Mesothelial cell of epicardium (in vitro differentiated cells): Measurements from ENCODE around the gene HOXB3. TPM values are rescaled to one million over a fixed set of nuclear protein-coding genes. Genes with fewer than 3 reads are reported as not detected.
A peak's percentile ranks its signal among the peaks of the same experiment; 100 is the strongest.

Experiments
- DNase-seq, 2 experiments: peaks; one replicate each; pipeline ENCODE4 v3.0.0; 2021; ENCODE audit warnings: low spot score in 2 of 2; ENCODE audit not compliant: unreplicated experiment in 2 of 2
- H3K27ac Mint-ChIP-seq: 2 replicates; pipeline ENCODE4 v1.8.0; 2021; ENCODE audit warnings: mixed read lengths
- H3K27me3 Mint-ChIP-seq: 2 replicates; pipeline ENCODE4 v1.8.0; 2021; ENCODE audit warnings: low read depth, mixed read lengths
- H3K36me3 Mint-ChIP-seq: 2 replicates; pipeline ENCODE4 v1.8.0; 2021; ENCODE audit warnings: mixed read lengths
- H3K4me1 Mint-ChIP-seq: 2 replicates; pipeline ENCODE4 v1.8.0; 2021; ENCODE audit warnings: mixed read lengths
- H3K4me3 Mint-ChIP-seq: 2 replicates; pipeline ENCODE4 v1.8.0; 2021; ENCODE audit warnings: mild to moderate bottlenecking, moderate library complexity, mixed read lengths
- H3K9me3 Mint-ChIP-seq: 2 replicates; pipeline ENCODE4 v1.8.0; 2021; ENCODE audit warnings: mixed read lengths
- total RNA-seq: library from RNA; stranded (reverse); gene quantifications from 3 replicates; pipeline ENCODE4 v1.2.1, GENCODE V29; 2021
- TF ChIP-seq, protein P1 (sequence below): fragments of 200-600 bp; sonication (generic); IDR thresholded peaks from one replicate; pipeline ENCODE4 v1.5.0; 2021; ENCODE audit warnings: antibody characterized with exemption; ENCODE audit not compliant: unreplicated experiment

Gene HOXB3
- total RNA-seq, 1 donor from 2014 or later: 303 TPM

DNA sequence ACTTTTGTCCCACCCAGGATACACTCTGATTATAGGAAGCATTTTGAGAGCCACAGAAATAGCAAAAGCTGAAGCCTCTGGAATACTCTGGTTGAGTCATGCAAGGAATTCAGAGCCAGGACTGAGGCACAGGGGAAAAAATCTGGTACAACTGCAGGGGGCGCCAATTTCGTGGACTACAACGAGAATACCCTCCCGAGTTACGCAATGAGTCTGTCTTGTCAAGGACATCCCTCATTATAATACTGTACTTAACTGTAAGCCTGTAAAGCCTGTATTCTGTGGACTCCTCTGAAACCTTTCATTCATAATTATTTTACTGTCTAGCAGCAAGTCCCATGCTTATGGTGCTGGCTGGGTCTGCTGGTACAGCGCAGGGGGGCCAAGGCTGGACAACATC lies 67.0 kb downstream of the HOXB3 start:
- H3K36me3 Mint-ChIP-seq: no peaks in the 10 kb centered on the region
- H3K27me3 Mint-ChIP-seq: no peaks in the 10 kb centered on the region
- no peaks in the 10 kb centered on the region for H3K9me3 Mint-ChIP-seq
- peaks cover 74% of the 10 kb centered on the region for H3K4me1 Mint-ChIP-seq
- TF ChIP-seq, protein P1, sequence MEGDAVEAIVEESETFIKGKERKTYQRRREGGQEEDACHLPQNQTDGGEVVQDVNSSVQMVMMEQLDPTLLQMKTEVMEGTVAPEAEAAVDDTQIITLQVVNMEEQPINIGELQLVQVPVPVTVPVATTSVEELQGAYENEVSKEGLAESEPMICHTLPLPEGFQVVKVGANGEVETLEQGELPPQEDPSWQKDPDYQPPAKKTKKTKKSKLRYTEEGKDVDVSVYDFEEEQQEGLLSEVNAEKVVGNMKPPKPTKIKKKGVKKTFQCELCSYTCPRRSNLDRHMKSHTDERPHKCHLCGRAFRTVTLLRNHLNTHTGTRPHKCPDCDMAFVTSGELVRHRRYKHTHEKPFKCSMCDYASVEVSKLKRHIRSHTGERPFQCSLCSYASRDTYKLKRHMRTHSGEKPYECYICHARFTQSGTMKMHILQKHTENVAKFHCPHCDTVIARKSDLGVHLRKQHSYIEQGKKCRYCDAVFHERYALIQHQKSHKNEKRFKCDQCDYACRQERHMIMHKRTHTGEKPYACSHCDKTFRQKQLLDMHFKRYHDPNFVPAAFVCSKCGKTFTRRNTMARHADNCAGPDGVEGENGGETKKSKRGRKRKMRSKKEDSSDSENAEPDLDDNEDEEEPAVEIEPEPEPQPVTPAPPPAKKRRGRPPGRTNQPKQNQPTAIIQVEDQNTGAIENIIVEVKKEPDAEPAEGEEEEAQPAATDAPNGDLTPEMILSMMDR: no peak
- peak overlapping the region; percentile 99 for H3K27ac Mint-ChIP-seq
- H3K4me3 Mint-ChIP-seq: no peak overlapping the region
- DNase-seq: no peak

DNA sequence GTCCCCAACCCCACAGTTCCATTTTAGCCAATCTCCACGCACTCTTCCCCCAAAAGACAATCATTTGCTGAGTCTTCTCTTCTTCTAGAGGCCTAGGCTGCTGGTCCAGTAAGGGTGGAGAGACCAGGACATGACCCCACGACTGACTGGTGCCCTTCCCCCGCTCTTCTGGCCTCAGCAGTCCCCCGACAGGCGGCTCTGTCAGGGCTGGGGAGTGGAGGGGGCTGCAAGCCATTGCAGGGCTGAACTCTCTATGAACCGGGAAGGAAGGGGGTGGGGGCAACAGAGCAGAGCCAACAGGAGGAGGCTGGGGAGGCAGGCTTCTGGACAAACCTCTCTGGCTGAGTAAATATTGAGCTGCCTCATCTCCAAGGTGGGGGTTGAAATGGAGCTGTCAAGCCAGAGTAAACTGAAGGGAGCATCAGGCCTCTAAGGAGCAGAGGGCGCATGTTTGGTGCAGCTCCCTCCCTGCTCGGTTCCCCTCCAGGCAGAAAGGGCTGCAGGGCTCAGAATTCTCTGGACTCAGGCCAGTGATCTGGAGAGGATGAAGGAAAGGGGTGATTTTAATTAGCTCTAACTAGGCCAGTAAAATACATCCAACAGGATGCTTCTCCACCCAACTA lies 67.9 kb downstream of the HOXB3 start:
- Mint-ChIP-seq H3K27ac (peak overlapping the region; percentile 99), H3K4me3 (no peak overlapping the region), H3K27me3 (no peaks in the 10 kb centered on the region), H3K9me3 (no peaks in the 10 kb centered on the region), H3K4me1 (peaks cover 73% of the 10 kb centered on the region), H3K36me3 (no peaks in the 10 kb centered on the region)
- TF ChIP-seq, protein P1: no peak
- peak in 1 of 2 experiments; percentile 67 for DNase-seq

DNA sequence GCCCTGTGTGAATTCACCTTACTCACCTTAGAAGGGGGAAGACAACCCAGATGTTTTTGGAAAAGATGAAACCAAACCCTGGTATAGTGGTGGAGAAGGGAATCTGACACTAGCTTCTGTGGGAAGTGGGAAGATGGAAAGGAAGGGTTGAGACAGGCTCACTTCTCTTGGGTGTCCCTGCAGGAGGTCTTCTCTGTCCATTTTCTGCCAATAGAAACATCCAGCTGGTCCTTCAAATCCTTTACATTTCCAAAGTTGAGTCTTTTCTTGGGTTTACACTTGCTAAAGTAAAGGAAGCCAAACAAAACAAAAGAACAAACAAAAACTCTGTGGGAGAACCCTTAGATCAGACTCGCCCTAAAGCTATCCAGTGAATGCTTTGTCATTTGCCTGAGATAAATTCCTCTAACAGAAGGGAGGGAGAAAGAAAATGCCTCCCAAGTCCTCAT lies 69.4 kb downstream of the HOXB3 start:
- no peaks in the 10 kb centered on the region for H3K27me3 Mint-ChIP-seq
- DNase-seq: no peak
- no peaks in the 10 kb centered on the region for H3K36me3 Mint-ChIP-seq
- peak overlapping the region; percentile 99 for H3K27ac Mint-ChIP-seq
- no peak overlapping the region for H3K4me3 Mint-ChIP-seq
- TF ChIP-seq, protein P1: no peak
- H3K4me1 Mint-ChIP-seq: peaks cover 70% of the 10 kb centered on the region
- H3K9me3 Mint-ChIP-seq: no peaks in the 10 kb centered on the region

DNA sequence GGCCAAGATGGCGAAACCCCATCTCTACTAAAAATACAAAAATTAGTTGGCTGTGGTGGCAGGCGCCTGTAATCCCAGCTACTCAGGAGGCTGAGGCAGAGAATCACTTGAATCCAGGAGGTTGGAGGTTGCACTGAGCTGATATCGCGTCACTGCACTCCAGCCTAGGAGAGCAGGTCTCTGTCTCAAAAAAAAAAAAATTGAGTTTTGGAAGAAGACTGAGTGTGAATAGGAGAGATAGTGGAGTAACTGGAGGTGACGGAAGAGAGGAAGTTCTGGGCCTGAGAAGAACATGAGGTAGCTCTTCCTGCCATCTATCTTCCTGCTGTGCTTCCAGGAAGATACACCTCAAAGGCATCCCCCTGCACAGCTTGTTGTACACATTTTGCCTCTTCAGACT lies 70.6 kb downstream of the HOXB3 start:
- H3K36me3 Mint-ChIP-seq: no peaks in the 10 kb centered on the region
- H3K9me3 Mint-ChIP-seq: no peaks in the 10 kb centered on the region
- TF ChIP-seq, protein P1: no peak
- peaks cover 71% of the 10 kb centered on the region for H3K4me1 Mint-ChIP-seq
- peak overlapping the region; percentile 99 for H3K27ac Mint-ChIP-seq
- H3K4me3 Mint-ChIP-seq: no peak overlapping the region
- DNase-seq: no peak
- no peaks in the 10 kb centered on the region for H3K27me3 Mint-ChIP-seq

DNA sequence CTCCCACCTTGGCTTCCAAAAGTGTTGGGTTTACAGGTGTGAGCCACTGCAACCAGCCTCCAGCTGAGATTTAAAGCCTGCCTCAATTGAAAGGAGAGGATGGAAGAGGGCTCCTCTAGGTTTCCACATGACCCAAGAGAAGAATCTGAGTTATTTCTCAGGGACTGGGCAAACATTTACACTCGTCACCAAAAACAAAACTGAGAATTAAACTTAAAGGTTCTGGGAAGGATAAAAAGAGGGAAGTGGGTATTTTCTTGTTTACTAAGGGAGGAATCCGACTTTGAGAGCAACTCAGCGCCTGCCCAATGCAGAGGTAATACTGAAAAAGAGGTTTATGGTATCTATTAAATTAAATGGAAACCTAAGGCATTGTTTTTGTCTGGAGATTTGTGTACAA lies 72.6 kb downstream of the HOXB3 start:
- Mint-ChIP-seq H3K27me3 (no peaks in the 10 kb centered on the region), H3K9me3 (no peaks in the 10 kb centered on the region), H3K4me3 (no peak overlapping the region), H3K27ac (no peak overlapping the region), H3K4me1 (peaks cover 72% of the 10 kb centered on the region), H3K36me3 (no peaks in the 10 kb centered on the region)
- TF ChIP-seq, protein P1: no peak
- DNase-seq: no peak
